IPS DF 6.9 (cell line): ENCODE measurements around the gene THEMIS.
"Not testable (repeated sequence)": the region's sequence is repeated elsewhere in the genome, so short reads cannot be mapped to it uniquely, and the experiment has no call there.

ENCODE experiments used
- DNase-seq: peaks from one replicate; pipeline ENCODE4 v3.0.0-alpha.2; 2013; ENCODE audit warnings: low read depth, low spot score
- H3K27ac ChIP-seq: one replicate; pipeline ENCODE4 v1.5.1; 2013; ENCODE audit warnings: low read length, control low read depth
- H3K27me3 ChIP-seq: 2 replicates; pipeline ENCODE4 v1.6.1; 2013; ENCODE audit warnings: mild to moderate bottlenecking, low read length; ENCODE audit not compliant: control insufficient read depth, insufficient read depth
- H3K36me3 ChIP-seq: 2 replicates; pipeline ENCODE4 v1.6.1; 2013; ENCODE audit warnings: low read length; ENCODE audit not compliant: control insufficient read depth, insufficient read depth
- H3K4me1 ChIP-seq: 2 replicates; pipeline ENCODE4 v1.6.1; 2013; ENCODE audit warnings: low read length; ENCODE audit not compliant: control insufficient read depth, insufficient read depth
- H3K4me3 ChIP-seq: 2 replicates; pipeline ENCODE4 v1.5.1; 2013; ENCODE audit warnings: mild to moderate bottlenecking, low read length
- H3K9me3 ChIP-seq: 2 replicates; pipeline ENCODE4 v1.6.1; 2013; ENCODE audit warnings: low read length, inconsistent platforms; ENCODE audit not compliant: control insufficient read depth, insufficient read depth
- WGBS: extraction: QIAGEN DNeasy Blood & Tissue Kit; methylation state at CpG from one replicate; pipeline ENCODE4 v1.1.7; 2013; ENCODE audit warnings: mixed read lengths, missing lambda C conversion rate; ENCODE audit not compliant: insufficient read length, insufficient coverage; 5-methylcytosine and 5-hydroxymethylcytosine counted together

THEMIS gene

GRCh38 chr6:127933852-127934840 lies 33.3 kb upstream of the THEMIS start:
- Histone ChIP-seq H3K4me1 (no peaks in the 10 kb centered on the region), H3K9me3 (no peaks in the 10 kb centered on the region; the same call in 1 of the 2 replicates), H3K4me3 (no peak overlapping the region), H3K36me3 (no peaks in the 10 kb centered on the region), H3K27ac (no peak overlapping the region), H3K27me3 (no peaks in the 10 kb centered on the region)
- no peak for DNase-seq
- WGBS = no CpG with 5 or more reads among the region's 7 CpGs

DNA sequence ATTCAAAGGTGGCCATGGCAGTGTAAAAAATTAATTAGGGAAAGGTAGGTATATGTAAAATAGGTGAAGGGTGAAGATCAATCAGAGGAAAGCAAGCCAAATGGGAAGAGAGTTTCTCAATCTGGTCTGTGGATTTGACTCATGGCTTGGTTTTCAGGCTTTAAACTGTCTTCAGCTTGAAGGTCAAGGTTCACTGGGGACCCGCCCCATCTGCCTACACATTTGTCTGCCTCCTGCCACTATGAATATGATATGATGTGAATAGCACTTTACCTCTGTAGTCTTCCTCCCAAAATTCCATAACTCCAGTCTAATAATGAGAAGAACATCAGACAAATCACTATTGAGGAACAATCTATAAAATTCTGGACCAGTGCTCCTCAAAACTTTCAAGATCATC lies 32.3 kb upstream of the THEMIS start:
- Histone ChIP-seq H3K4me3 (no peak overlapping the region), H3K9me3 (no peaks in the 10 kb centered on the region; the same call in 1 of the 2 replicates), H3K27me3 (no peaks in the 10 kb centered on the region), H3K36me3 (no peaks in the 10 kb centered on the region), H3K27ac (no peak overlapping the region), H3K4me1 (no peaks in the 10 kb centered on the region)
- DNase-seq = no peak
- no CpG with 5 or more reads among the region's 1 CpG for WGBS

- Histone ChIP-seq H3K27ac (no peak overlapping the region), H3K4me1 (no peaks in the 10 kb centered on the region), H3K4me3 (no peak overlapping the region), H3K36me3 (no peaks in the 10 kb centered on the region), H3K9me3 (no peaks in the 10 kb centered on the region; the same call in 1 of the 2 replicates), H3K27me3 (no peaks in the 10 kb centered on the region)
- DNase-seq = no peak
- WGBS = no CpG with 5 or more reads among the region's 5 CpGs
Measured at GRCh38 chr6:127932708-127933107, 31.9 kb upstream of the THEMIS start.

- WGBS = no CpG with 5 or more reads among the region's 10 CpGs
- H3K27ac ChIP-seq, H3K36me3 ChIP-seq, H3K9me3 ChIP-seq, DNase-seq, H3K4me3 ChIP-seq, H3K27me3 ChIP-seq, H3K4me1 ChIP-seq: not testable (repeated sequence)
Measured at GRCh38 chr6:127926441-127926840, 25.6 kb upstream of the THEMIS start.

- DNase-seq = no peak
- H3K36me3 ChIP-seq = no peaks in the 10 kb centered on the region
- no peaks in the 10 kb centered on the region; the same call in 1 of the 2 replicates for H3K9me3 ChIP-seq
- no peak overlapping the region for H3K27ac ChIP-seq
- no CpG with 5 or more reads among the region's 2 CpGs for WGBS
- no peak overlapping the region for H3K4me3 ChIP-seq
- no peaks in the 10 kb centered on the region for H3K4me1 ChIP-seq
- H3K27me3 ChIP-seq = no peaks in the 10 kb centered on the region
Measured at GRCh38 chr6:127924440-127924839, 23.6 kb upstream of the THEMIS start.

- Histone ChIP-seq H3K27ac (no peak overlapping the region), H3K4me3 (no peak overlapping the region), H3K4me1 (no peaks in the 10 kb centered on the region), H3K9me3 (no peaks in the 10 kb centered on the region; the same call in 1 of the 2 replicates), H3K27me3 (no peaks in the 10 kb centered on the region), H3K36me3 (no peaks in the 10 kb centered on the region)
- no peak for DNase-seq
Measured at GRCh38 chr6:127924031-127924430, 23.2 kb upstream of the THEMIS start.

DNA sequence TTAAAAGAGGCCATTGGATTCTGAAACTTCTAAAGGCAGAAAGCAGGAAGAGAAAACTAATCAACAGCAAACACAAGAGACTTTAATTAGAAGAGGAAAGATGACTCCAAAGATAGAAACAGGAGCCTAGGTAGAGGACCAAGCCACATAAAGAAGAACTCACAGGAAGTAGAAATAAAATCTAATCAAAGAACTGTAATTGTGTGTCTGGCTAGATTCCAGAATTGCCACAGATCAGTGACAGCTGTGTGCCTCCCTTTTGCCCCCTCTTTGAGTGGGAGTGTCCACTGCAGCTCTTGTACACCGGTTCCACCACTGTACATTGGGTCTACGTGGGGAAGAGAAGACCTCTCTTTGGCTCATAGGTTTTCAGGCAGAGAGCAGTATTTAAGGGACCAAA lies 22.3 kb upstream of the THEMIS start:
- no CpG with 5 or more reads among the region's 2 CpGs for WGBS
- no peak overlapping the region for H3K4me3 ChIP-seq
- no peaks in the 10 kb centered on the region; the same call in 1 of the 2 replicates for H3K9me3 ChIP-seq
- DNase-seq = no peak
- no peaks in the 10 kb centered on the region for H3K27me3 ChIP-seq
- H3K27ac ChIP-seq = no peak overlapping the region
- no peaks in the 10 kb centered on the region for H3K4me1 ChIP-seq
- no peaks in the 10 kb centered on the region for H3K36me3 ChIP-seq

- Histone ChIP-seq H3K36me3 (no peaks in the 10 kb centered on the region), H3K27ac (no peak overlapping the region), H3K27me3 (no peaks in the 10 kb centered on the region), H3K9me3 (no peaks in the 10 kb centered on the region; the same call in 1 of the 2 replicates), H3K4me1 (no peaks in the 10 kb centered on the region), H3K4me3 (no peak overlapping the region)
- no CpG with 5 or more reads among the region's 6 CpGs for WGBS
- no peak for DNase-seq
Measured at GRCh38 chr6:127921982-127922381, 21.1 kb upstream of the THEMIS start.

DNA sequence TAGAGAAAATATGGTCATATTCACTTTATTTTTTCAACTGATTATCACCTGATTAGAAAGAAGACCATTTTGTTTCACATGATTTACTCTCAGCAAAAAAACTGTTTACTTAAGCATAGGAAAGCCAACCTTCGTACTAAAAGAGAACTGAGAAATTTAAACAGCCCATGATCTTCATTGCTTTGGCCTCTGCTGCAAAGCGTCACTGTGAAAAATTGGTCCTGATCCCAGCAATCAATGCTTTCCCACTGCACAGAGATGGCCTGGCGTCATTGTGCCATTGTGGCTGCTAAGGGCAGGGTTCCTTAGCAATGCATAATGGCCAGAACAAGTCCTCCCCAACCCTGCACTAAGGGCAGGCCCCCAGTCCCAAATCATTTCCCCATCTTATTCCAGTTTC lies 19.9 kb upstream of the THEMIS start:
- Histone ChIP-seq H3K4me1 (no peaks in the 10 kb centered on the region), H3K9me3 (no peaks in the 10 kb centered on the region; the same call in 1 of the 2 replicates), H3K36me3 (no peaks in the 10 kb centered on the region), H3K27ac (no peak overlapping the region), H3K27me3 (no peaks in the 10 kb centered on the region), H3K4me3 (no peak overlapping the region)
- WGBS = no CpG with 5 or more reads among the region's 3 CpGs
- DNase-seq = no peak

GRCh38 chr6:127918506-127919427 lies 17.9 kb upstream of the THEMIS start:
- WGBS = 100% methylated on average over 1 of the region's 3 CpGs
- H3K4me1 ChIP-seq = no peaks in the 10 kb centered on the region
- H3K27me3 ChIP-seq = no peaks in the 10 kb centered on the region
- DNase-seq = no peak
- H3K27ac ChIP-seq = no peak overlapping the region
- H3K36me3 ChIP-seq = no peaks in the 10 kb centered on the region
- H3K4me3 ChIP-seq = no peak overlapping the region
- H3K9me3 ChIP-seq = no peaks in the 10 kb centered on the region
